Mesodermal cell (in vitro differentiated cells): ENCODE results near the gene CCSER2.
"Not testable (repeated sequence)": the region's sequence is repeated elsewhere in the genome, so short reads cannot be mapped to it uniquely, and the experiment has no call there.

ENCODE experiments used
- H3K27ac ChIP-seq: 2 replicates; pipeline ENCODE4 v1.7.0; 2013; ENCODE audit warnings: mild to moderate bottlenecking, low read depth, low read length, moderate library complexity; ENCODE audit not compliant: severe bottlenecking
- H3K36me3 ChIP-seq: 2 replicates; pipeline ENCODE4 v1.7.1; 2013; ENCODE audit warnings: mild to moderate bottlenecking, low read length, moderate library complexity; ENCODE audit not compliant: control insufficient read depth, insufficient read depth
- H3K4me1 ChIP-seq: one replicate; pipeline ENCODE4 v1.7.1; 2013; ENCODE audit warnings: mild to moderate bottlenecking, low read length; ENCODE audit not compliant: insufficient read depth, control insufficient read depth, poor library complexity, severe bottlenecking
- H3K4me3 ChIP-seq: 2 replicates; pipeline ENCODE4 v1.7.0; 2013; ENCODE audit warnings: low read length, control low read depth, mild to moderate bottlenecking; ENCODE audit not compliant: insufficient read depth, poor library complexity, severe bottlenecking; ENCODE audit errors: extremely low read depth
- H3K9me3 ChIP-seq: 2 replicates; pipeline ENCODE4 v1.7.1; 2013; ENCODE audit warnings: mild to moderate bottlenecking, low read length, moderate library complexity; ENCODE audit not compliant: control insufficient read depth
- WGBS, 2 experiments: methylation state at CpG; one replicate each; pipeline ENCODE4 v1.1.5; 2013; ENCODE audit warnings: missing lambda C conversion rate in 2 of 2; ENCODE audit not compliant: insufficient coverage in 2 of 2; 5-methylcytosine and 5-hydroxymethylcytosine counted together

CCSER2 gene

GRCh38 chr10:84517554-84517953 lies 189.2 kb downstream of the CCSER2 start:
- no peak overlapping the region for H3K4me3 ChIP-seq
- H3K36me3 ChIP-seq = peaks cover 37% of the 10 kb centered on the region
- H3K4me1 ChIP-seq = peaks cover 20% of the 10 kb centered on the region
- no peak overlapping the region for H3K27ac ChIP-seq
- no peaks in the 10 kb centered on the region for H3K9me3 ChIP-seq
- 92 to 100% methylated on average over 1 to 2 of the region's 4 CpGs for WGBS, 2 experiments

GRCh38 chr10:84519235-84519634 lies 190.8 kb downstream of the CCSER2 start:
- Histone ChIP-seq H3K4me3 (no peak overlapping the region), H3K4me1 (peaks cover 36% of the 10 kb centered on the region), H3K27ac (no peak overlapping the region), H3K36me3 (peaks cover 26% of the 10 kb centered on the region), H3K9me3 (no peaks in the 10 kb centered on the region)
- 67 to 83% methylated on average over 1 of the region's 3 CpGs for WGBS, 2 experiments

GRCh38 chr10:84521013-84521412 lies 192.6 kb downstream of the CCSER2 start:
- Histone ChIP-seq H3K36me3 (peaks cover 8% of the 10 kb centered on the region), H3K4me1 (peaks cover 46% of the 10 kb centered on the region), H3K27ac (peak overlapping the region; percentile 38), H3K9me3 (peaks cover 10% of the 10 kb centered on the region), H3K4me3 (no peak overlapping the region)
- WGBS, 2 experiments = 60 to 80% methylated on average over 1 to 2 of the region's 8 CpGs

GRCh38 chr10:84521468-84521867 lies 193.1 kb downstream of the CCSER2 start:
- WGBS, 2 experiments = 71% methylated on average over 1 of the region's 2 CpGs; no CpG with 5 or more reads in 1 of the 2 experiments
- H3K4me3 ChIP-seq = no peak overlapping the region
- H3K36me3 ChIP-seq = peaks cover 5% of the 10 kb centered on the region
- peaks cover 46% of the 10 kb centered on the region for H3K4me1 ChIP-seq
- H3K27ac ChIP-seq = peak overlapping the region; percentile 19
- peaks cover 14% of the 10 kb centered on the region for H3K9me3 ChIP-seq

- H3K4me1 ChIP-seq = peaks cover 46% of the 10 kb centered on the region
These were observed 194.4 kb downstream of the CCSER2 start for GRCh38 chr10:84522612-84523462.

GRCh38 chr10:84523526-84523925 lies 195.1 kb downstream of the CCSER2 start:
- Histone ChIP-seq H3K4me1 (peaks cover 46% of the 10 kb centered on the region), H3K4me3 (no peak overlapping the region), H3K36me3 (no peaks in the 10 kb centered on the region), H3K27ac (peak overlapping the region; percentile 83), H3K9me3 (peaks cover 16% of the 10 kb centered on the region)
- 69 to 71% methylated on average over 3 of the region's 5 CpGs for WGBS, 2 experiments

More at GRCh38 chr10:84522612-84523462, 194.4 kb downstream of the CCSER2 start:
- no peak overlapping the region for H3K4me3 ChIP-seq
- peaks cover under 1% of the 10 kb centered on the region for H3K36me3 ChIP-seq
- peak overlapping the region; percentile 83 for H3K27ac ChIP-seq
- H3K9me3 ChIP-seq = peaks cover 16% of the 10 kb centered on the region
- WGBS, 2 experiments = 72% methylated on average over 4 of the region's 9 CpGs; no CpG with 5 or more reads in 1 of the 2 experiments

GRCh38 chr10:84524435-84524834 lies 196.0 kb downstream of the CCSER2 start:
- H3K4me3 ChIP-seq = no peak overlapping the region
- no peaks in the 10 kb centered on the region for H3K36me3 ChIP-seq
- H3K27ac ChIP-seq = peak overlapping the region; percentile 89
- peaks cover 16% of the 10 kb centered on the region for H3K9me3 ChIP-seq
- peaks cover 43% of the 10 kb centered on the region for H3K4me1 ChIP-seq

GRCh38 chr10:84525120-84525806 lies 196.9 kb downstream of the CCSER2 start:
- peaks cover 16% of the 10 kb centered on the region for H3K9me3 ChIP-seq
- peaks cover 40% of the 10 kb centered on the region for H3K4me1 ChIP-seq
- H3K27ac ChIP-seq = peak overlapping the region; percentile 89
- H3K4me3 ChIP-seq = no peak overlapping the region
- H3K36me3 ChIP-seq = no peaks in the 10 kb centered on the region
- 83 to 92% methylated on average over 11 to 15 of the region's 17 CpGs for WGBS, 2 experiments

GRCh38 chr10:84525807-84526182 lies 197.4 kb downstream of the CCSER2 start:
- peaks cover 16% of the 10 kb centered on the region for H3K9me3 ChIP-seq
- H3K4me1 ChIP-seq = peaks cover 35% of the 10 kb centered on the region
- WGBS, 2 experiments = 90 to 100% methylated on average over 2 of the region's 7 CpGs
- H3K4me3 ChIP-seq, H3K36me3 ChIP-seq: not testable (repeated sequence)
- peak overlapping the region; percentile 89 for H3K27ac ChIP-seq

GRCh38 chr10:84527386-84527785 lies 199.0 kb downstream of the CCSER2 start:
- not testable (repeated sequence) for H3K4me3 ChIP-seq, H3K36me3 ChIP-seq, H3K27ac ChIP-seq
- WGBS, 2 experiments = 95 to 97% methylated on average over 3 to 4 of the region's 5 CpGs
- peaks cover 16% of the 10 kb centered on the region for H3K9me3 ChIP-seq
- H3K4me1 ChIP-seq = peaks cover 27% of the 10 kb centered on the region

GRCh38 chr10:84528526-84528925 lies 200.1 kb downstream of the CCSER2 start:
- WGBS, 2 experiments = 92 to 96% methylated on average over 2 to 3 of the region's 5 CpGs
- not testable (repeated sequence) for H3K4me3 ChIP-seq, H3K36me3 ChIP-seq, H3K27ac ChIP-seq
- Histone ChIP-seq H3K4me1 (peaks cover 16% of the 10 kb centered on the region), H3K9me3 (peaks cover 16% of the 10 kb centered on the region)
